GM19395 (cell line): ENCODE data around the gene MAP4K2.

Experiments used
- ATAC-seq: cut with Tn5 transposase; IDR thresholded peaks from one replicate; pipeline ENCODE4 v1.9.1; 2021; ENCODE audit warnings: mild to moderate bottlenecking, moderate library complexity; ENCODE audit not compliant: unreplicated experiment

Gene MAP4K2

DNA sequence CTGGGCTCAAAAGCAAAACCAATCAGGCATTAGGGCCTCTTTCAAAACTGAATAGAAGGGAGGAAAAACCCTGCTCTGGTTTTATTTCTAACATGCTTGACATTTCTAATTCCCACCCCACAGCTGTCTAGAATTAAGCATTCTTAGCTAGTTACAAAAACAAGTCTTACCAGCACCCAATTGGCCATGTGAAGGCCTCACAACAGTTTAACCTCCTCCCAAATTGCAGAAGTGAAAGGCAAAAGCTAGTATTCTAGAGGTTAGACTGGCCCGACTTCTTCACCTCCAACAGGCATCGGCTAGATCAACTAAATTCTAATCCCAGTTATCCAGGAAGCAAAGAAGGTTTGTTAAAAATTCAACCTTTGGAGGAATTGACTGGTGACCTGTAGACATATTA lies 31.2 kb downstream of the MAP4K2 start:
- ATAC-seq = no peak

DNA sequence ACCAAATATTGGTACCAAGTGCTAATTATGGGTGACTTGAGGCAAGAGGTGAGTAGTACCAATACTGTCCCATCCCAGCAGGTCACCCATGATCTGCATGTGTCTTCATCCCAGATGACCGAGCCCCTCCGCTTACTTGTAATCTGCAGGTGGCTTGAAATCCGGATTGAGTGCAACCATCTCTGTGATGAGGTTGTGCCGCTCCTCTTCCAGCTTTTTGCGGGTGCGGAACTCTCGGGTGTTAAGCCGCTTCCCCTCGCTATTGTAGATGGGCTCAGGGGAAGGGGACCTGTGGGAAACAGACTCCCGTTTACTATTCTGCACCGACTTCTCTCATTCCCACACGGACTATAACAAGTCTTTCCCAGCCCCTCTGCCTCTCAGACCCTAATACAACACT lies 32.9 kb downstream of the MAP4K2 start:
- ATAC-seq = no peak

DNA sequence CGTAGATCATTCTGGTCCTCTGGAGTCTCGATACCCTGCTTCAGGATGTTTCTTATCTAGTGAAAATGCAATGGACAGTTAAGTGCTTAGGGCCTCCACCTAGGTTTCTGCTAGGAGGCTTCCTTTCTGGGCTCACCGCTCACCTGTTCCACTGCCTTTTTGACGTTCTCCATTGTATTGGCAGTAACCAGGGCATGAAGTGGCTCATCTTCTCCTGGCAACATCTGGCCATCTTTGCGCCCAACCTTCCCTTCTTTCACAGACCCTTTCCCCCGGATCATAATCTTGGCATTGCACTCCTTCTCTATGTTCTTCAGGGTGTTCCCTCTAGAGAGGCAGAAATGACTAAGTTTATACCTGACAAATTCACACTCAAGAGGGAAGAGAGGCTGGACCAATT lies 33.7 kb downstream of the MAP4K2 start:
- no peak for ATAC-seq

DNA sequence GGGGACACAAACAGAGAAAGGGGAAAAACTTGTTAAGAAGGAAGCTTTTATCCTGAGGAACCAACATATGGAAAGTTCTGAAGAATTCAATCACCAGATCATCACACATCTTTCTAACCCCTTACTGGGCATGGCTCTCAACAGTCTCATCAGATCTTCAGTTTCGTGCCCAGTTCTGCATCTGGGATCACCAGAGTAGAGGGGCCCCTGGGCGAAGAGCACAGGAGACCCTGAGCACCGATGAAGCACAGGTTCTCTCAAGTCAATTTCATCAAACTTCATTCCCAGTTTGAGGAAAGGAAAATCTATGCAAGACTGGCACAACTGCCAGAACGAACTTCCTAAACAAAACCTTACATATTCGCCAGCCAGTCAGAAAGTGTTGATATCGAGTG lies 34.7 kb downstream of the MAP4K2 start:
- ATAC-seq = no peak

DNA sequence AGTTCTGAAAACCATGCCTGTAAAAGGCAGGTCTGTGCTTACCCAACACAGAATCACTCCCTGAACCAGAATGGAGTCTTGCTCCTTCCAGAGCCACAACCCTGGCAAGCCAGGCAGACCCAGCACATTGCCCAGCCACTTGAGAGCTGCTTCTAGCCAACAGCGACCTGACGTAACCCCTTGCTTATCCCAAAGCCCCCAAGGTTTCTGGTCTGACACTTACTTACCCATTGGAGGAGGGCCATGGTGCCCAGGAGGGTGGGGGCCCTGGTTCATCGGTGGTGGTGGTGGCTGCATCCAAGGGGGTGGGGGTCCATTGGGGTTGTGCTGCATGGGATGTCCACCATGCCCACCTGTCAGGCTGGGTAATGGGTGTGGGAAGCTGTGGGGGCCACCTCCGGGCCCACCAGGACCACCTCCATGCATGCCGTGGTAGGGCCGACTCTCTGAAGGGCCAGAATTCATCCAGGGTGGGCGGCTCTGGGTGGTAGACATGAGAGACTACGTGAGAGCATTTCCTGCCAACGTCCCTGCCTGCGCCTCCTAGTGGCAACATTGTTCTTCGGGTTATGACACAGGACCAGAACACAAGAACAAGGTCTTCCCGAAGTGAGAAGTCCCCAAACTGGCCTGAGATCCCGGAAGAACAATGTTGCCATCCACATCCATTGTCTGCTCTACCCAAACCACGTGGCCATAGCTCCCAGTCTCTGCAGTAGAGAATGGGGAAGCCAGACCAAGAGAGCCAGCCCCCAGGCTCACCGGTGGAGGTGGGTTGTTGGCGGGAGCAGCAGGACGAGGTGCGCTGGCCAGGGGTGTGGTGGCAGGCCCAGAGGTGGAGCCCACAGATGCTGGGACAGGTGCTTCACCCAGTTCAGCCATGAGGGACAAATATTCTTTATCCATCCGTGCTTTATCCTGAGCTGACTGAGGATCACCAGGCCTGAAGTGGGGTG lies 35.4 kb downstream of the MAP4K2 start:
- ATAC-seq = no peak

DNA sequence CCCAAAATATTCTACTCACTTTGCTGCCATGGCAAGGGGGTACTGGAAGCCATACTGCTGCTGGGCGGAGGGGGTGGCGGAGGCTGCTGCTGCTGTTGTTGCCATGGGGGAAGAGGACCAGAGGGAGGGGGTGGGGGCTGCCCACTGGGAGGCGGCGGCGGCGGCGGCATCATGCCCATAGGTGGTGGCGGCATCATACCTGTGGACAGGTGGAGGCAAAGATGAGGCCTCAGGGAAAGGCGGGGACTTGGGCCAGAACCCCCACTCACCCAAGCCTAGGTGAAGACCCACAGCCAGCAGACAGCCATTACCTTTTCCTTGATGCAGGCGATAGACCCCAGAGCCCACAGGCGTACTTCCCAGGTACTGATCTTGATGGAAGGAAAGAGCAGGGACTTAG lies 36.1 kb downstream of the MAP4K2 start:
- no peak for ATAC-seq

DNA sequence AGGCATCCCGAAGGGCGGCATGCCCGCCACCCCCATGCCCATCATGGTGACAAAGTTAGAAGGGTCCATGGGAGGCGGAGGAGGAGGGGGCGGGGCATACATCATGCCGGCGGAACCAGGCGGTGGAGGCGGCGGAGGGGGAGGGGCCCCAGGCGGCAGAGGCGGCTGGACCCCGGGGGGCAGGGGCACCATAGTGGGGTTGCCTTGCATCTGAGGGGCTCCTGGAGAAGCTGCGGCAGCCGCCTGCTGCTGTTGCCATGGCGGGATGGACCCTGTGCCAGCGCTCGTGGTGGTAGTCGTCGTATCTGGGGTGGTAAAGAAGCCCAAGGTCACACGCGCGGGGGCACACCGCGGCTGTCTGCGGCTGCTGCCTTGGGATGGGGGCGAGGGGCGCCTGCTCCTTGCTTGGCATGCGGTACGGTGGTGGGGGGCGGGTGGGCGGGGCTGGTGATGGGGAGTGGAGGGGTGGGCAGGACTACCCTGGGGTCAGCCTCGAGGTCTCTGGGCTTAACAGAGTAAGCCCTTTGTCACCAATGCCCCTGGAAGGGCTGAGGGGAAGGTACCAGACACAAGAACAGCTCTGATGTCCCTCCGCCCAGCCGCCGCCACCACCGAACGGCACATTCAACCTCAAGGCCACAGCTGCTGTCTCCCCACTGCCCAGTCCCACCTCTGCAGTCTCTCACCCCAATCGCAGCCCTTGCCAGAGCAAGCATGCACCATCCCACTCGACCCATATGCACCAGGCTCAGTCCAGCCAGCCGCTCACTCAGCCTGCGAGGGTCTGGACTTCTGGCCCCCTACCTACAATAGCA lies 37.0 kb downstream of the MAP4K2 start:
- no peak for ATAC-seq

DNA sequence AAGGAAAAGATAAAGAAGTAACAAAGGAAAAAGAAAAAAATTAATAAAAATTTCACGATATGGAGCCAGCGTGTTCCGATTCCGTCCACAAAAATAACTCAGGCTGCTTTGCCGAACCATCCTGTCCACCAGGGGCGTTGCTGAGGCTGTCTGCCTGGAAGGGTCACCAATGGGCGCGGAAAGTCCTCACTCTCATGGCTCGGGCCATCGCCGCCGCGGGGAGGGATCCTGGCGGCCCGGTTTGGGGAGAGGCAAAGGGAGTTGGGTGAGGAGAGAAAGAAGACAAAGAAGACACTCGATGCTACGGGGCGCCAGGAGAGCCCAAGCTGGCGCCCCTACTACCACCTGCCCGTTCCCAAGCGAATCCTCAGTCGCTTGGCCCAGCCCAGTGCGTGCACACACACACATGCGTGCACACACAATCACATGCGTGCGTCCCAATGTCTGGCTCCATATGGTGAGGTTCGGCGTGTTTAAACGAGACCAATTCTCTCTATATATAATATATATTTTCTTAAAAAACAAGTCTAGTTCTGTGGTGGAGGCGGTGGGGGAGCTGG lies 37.6 kb downstream of the MAP4K2 start:
- no peak for ATAC-seq

DNA sequence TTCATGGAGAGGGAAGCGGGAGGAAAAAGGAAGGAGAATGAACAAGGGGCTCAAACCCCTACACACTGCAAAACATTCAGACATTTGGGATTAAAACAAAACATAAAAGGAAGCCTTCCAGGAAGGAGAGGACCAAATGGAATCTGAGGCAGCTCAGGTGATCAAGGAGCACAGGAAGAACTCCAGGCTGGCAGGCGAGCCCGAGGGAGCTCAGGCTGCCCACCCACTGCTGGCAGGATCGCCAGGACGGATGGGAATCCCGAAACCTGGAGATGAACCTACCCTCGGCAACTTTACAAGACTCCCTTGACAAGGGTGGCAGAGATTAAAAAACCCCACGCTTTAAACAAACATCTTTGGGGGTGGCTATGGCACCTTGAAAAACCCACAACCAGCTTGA lies 38.3 kb downstream of the MAP4K2 start:
- no peak for ATAC-seq

DNA sequence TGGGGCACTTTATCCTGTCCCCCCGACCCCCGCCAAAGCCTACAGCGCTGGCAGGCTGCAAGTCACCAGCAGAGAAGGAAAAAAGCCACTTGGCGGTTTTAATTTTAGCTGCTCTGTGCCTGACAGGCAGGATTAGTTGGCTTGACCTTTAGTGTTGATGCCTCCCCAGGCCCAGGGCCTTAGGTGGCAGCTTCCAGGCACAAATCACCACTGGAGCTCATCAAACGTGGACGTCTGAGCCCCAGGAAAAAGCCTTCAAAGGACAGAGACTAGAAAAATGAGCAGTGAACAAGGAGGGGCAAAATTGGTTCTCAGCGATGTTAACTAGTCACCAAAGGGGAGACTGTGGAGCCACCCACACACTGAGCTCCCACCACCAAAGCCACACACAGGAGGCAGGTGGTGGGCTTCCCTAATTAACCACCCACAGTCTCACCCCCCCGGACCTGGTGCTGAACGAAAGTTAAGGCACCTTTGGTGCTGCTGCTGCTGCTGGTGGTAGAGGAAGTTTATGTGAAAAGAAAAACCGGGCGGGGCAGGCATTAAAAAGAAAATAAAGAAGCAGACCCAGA lies 38.9 kb downstream of the MAP4K2 start:
- no peak for ATAC-seq

DNA sequence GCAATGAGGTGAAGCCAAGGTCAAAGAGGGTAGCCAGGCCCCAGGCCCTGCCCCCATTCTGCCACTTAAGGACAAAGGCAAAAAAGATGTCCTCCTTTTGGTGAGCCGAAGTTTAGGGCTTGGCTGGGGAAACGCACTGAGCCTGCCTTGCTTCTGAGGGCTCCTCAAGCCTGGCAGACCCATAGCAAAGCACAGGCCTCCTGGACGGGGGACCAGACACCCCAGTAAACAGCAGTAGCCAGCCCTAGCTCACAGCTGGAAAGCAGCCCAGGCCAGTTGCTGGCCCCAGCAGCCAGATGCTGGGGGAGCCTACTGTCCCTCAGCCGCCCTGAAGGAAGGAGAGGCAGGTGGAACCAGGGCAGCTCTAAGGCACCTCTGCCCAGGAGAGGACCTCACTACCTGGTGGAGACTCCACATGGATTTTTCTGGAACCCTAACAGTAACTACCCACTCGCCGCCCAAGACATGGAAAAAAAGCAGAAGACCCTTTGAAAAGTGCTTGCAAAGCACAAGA lies 39.4 kb downstream of the MAP4K2 start:
- no peak for ATAC-seq

DNA sequence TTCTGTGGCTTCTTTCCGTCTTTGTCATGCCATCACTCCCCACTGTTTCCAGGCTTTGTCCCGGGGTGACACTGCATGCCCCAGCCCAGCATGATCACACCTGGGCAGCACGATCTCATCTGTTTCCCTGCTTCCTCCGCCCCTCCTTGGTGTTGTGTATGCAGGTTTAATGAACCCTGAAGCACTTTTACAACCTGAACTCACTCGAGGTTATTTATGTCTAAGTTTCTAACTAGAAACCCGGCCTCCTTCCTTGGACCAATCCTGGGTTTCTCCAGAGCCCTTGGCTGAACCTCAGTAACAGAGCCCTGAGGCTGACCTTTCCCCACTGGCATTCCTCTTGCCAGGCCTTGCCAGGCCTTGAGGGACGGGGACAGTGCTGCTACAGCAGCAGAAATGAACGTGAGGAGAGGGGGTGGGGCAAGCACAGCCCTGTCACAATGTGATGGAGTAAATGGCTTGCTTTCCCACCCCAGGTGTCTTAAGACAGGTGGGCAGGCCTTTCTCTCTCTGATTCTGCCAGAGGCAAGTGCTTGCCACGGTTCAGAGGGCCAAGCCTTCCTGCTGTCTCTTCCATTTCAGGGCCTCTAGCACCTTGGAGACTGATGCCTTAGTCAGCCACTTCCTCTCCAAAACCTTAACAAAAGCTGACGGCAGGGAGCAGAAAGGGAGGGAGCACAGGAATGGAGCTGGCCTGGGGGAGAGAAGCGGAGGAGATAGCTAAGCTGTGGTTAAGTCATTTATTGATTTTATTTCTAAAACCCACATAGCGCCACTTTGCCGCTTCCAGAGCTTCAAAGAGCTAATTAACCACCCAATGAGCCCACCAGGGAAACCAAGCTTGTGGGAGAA lies 40.1 kb downstream of the MAP4K2 start:
- ATAC-seq = no peak

DNA sequence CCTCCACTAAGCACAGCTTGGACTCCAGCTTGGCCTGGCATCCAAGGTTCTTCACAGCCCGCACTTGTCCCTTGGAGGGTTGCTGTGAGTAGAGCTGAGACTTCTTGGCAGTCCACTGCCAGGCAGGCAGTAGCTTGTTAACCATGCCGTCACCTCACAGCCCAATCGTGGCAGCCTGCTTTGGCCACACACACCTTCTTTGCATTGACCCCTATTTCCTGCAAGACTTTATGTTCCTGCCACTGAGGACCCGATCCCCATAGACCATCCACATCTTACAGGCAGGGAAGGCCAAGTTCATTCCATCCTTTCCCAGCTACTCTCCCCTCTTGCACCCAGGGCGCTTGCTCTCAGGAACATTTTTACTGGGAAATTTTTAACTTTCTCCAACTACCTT lies 40.7 kb downstream of the MAP4K2 start:
- no peak for ATAC-seq

DNA sequence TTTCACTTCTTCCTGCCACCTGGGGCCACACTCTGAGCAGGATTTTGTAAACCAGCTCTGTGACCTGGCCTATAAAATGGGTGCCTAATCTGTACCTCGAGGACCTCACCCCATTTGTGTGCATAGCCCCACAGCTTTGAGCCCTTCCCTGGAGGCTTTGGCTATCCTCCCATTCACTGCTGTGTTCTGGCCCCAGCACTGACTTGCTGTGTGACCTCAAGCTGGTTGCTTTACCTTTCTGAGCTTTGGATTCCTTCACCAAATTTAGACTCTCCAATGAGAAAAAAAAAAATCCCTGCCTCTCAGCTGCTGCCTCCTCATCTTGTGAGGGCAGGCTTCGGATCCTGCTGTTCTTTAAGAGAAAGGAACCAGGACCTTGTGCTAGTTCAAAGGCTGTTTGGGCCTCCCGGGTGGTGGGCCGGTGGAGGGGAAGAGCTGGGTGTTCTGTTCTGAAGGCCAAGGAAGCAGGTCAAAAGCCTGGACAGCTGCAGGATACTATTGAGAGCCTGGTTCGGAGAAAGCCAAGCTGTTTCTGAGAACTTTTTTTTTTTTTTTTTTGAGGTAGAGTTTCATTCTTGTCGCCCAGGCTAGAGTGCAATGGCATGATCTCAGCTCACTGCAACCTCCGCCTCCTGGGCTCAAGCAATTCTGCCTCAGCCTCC lies 42.1 kb downstream of the MAP4K2 start:
- no peak for ATAC-seq

DNA sequence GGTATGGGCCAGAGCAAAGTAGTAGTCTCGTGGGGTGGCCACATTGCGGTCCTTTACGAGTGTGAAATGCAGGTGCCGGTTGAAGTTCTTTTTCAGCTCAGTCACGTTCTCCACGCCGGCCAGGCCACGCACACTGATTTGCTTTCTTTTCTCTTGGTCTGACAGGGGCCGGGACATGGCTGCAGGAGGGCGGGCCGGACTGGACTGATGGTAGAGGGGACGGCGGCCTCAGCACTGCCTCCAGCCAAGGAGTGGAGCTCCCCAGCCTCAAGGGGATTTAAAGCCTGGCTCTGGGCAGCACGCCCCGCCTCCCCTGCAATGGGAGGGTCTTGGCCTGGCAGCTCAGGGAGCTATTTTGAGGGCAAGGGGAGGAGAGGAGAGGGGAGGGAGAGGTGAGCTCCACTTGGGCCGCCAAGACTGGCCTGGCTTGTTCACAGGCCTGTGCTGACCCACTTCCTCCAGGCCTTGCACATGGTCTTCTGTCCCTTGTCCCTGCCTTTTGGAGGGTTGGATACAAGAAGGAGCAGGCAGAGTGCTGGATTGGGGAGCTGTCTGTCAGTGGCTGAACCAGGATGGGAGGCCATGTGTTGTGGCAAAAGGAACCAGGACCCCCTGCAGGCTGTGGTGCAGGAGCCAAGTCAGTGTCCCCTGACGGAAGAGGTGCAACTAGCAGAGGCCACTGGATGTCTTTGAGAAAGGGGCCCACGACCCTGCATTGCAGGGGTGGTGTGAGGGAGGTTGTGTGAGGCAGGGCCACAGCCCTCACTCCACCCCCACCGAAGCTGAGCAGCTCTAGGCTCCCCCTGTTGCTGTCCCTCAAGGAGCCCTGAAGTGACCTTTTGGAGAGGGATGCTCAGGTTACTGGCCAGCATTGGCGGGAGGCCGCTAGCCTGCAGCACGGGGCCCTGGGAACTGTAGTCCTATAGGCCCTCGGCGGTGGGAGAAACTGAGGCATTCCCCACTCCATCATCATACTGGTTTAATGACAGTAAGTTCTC lies 43.0 kb downstream of the MAP4K2 start, which contains the start of gene PYGM:
Gene PYGM (minus strand): TSS at position 253 of the 998 bp plus-strand sequence. CDS start 76 bp downstream, at position 177.
- no peak for ATAC-seq

DNA sequence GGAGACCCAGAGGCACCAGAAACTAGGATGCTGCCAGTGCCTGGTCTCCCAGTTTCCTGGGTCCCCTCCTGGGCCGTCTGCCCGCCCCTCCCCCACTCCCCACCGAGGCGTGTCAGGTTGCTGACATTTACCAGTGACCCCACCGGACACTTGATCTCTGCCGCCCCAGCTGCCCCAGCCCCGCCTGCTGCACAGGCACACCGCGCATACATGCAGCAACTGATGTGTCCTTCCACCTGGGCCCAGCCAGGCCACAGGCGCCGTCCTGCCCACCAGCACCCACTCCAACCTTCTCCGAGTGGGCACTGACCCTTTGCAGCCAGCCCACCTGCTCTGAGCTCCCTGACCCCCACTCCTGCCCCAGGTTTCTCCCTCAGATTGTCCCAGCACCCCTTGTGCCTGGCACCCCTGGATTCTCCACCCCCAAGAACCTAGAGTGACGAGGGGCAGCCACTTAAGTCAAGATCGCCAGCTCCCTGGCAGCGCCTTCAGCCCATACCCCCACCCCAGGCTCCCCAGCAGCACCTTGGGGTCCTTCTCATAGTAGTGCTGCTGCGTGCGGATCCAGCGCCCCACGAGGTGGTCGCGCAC lies 43.8 kb downstream of the MAP4K2 start:
- ATAC-seq = no peak

DNA sequence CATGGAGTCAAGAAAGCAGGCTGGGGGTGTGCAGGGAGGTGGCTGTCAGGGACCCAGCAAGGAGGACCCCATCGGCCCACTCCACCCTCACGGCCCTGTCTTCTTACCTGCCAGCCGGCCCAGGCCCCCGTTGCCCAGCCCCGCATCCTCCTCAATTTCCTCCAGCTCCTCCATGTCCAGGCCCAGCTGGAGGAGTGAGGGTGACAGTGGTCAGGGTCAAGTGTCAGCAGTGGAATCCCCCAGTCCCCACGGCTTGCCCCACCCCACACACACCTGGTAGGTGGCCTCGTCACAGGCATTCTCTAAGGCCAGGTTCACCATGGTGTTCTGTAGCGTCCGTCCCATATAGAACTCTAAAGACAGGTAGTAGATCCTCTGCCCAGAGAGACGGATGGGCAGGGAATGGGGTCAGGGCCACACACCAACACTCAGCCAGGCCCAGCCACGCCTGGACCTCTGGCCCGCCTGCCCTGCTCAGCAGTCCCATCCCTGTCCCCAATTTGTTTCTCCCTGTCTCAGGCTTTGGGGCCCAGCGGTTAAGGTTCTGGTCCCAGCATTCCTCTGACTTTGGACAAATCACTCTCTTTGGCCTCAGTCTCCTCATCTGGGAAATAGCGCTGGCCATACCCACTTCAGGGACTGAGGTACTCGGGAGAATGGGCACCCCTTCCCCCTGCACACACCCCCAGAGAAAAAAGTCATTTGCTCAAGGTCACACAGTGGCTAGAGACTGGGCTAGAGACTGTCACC lies 44.5 kb downstream of the MAP4K2 start:
- ATAC-seq = no peak
